Natural killer cell (primary cell): ENCODE measurements around the gene FBXW5. TPM values are rescaled to one million over a fixed set of nuclear protein-coding genes. Genes with fewer than 3 reads are reported as not detected.

Experiments
- ATAC-seq, 3 donors: fragments of 150-1000 bp in 2 of 3; fragments of 200-7000 bp in 1 of 3; cut with Tn5 transposase; 1 replicate in 1 of 3; 2 replicates in 2 of 3; pipeline ENCODE4 v1.10.0; 2021; ENCODE audit warnings: mild to moderate bottlenecking in 2 of 3, moderate library complexity in 2 of 3
- DNase-seq, 2 donors: peaks; one replicate each; pipeline versions ENCODE4 v3.0.0 to v3.0.0-alpha.2; 2013 to 2021; ENCODE audit warnings: mixed read lengths in 1 of 2
- H3K27ac ChIP-seq: one replicate; pipeline ENCODE4 v1.5.1; 2013; ENCODE audit warnings: mild to moderate bottlenecking, low read length
- H3K27me3 ChIP-seq: one replicate; pipeline ENCODE4 v1.6.1; 2013; ENCODE audit warnings: low read length; ENCODE audit not compliant: control insufficient read depth, insufficient read depth
- H3K36me3 ChIP-seq: one replicate; pipeline ENCODE4 v1.6.1; 2013; ENCODE audit warnings: low read length; ENCODE audit not compliant: control insufficient read depth, insufficient read depth
- H3K4me1 ChIP-seq: one replicate; pipeline ENCODE4 v1.6.1; 2013; ENCODE audit warnings: low read length; ENCODE audit not compliant: control insufficient read depth, insufficient read depth
- H3K4me3 ChIP-seq: one replicate; pipeline ENCODE4 v1.5.1; 2013; ENCODE audit warnings: low read length
- H3K9me3 ChIP-seq: one replicate; pipeline ENCODE4 v1.6.1; 2013; ENCODE audit warnings: low read length; ENCODE audit not compliant: control insufficient read depth, insufficient read depth
- H3K27ac Mint-ChIP-seq, 2 donors: one replicate each; pipeline ENCODE4 v1.8.0; 2022; ENCODE audit warnings: mild to moderate bottlenecking in 2 of 2, mixed read lengths in 2 of 2, moderate library complexity in 1 of 2
- H3K27me3 Mint-ChIP-seq, 2 donors: one replicate each; pipeline ENCODE4 v1.8.0; 2022; ENCODE audit warnings: low read depth in 2 of 2, mixed read lengths in 2 of 2
- H3K36me3 Mint-ChIP-seq: one replicate; pipeline ENCODE4 v1.8.0; 2022; ENCODE audit warnings: mixed read lengths
- H3K4me1 Mint-ChIP-seq, 2 donors: one replicate each; pipeline ENCODE4 v1.8.0; 2022; ENCODE audit warnings: mixed read lengths in 2 of 2
- H3K4me3 Mint-ChIP-seq: one replicate; pipeline ENCODE4 v1.8.0; 2022; ENCODE audit warnings: mild to moderate bottlenecking, moderate library complexity, mixed read lengths
- H3K9me3 Mint-ChIP-seq, 2 donors: one replicate each; pipeline ENCODE4 v1.8.0; 2022; ENCODE audit warnings: mixed read lengths in 2 of 2
- WGBS: methylation state at CpG from one replicate; pipeline ENCODE4 v1.1.7; 2013; ENCODE audit warnings: missing lambda C conversion rate; ENCODE audit not compliant: insufficient coverage; 5-methylcytosine and 5-hydroxymethylcytosine counted together
- intact Hi-C: fragments of 100-400 bp; cut with micrococcal nuclease; formaldehyde crosslinking; loops from one replicate; pipeline ENCODE4 v1.14.2; 2022
- total RNA-seq, 4 donors: library from RNA; stranded (reverse); fragments of 120-200 nt in 1 of 4; gene quantifications; one replicate each; pipeline versions ENCODE4 v1.2.3 to v1.2.4, GENCODE V29; 2013 to 2022
- TF ChIP-seq, protein P1 (sequence below): fragments of 200-600 bp; IDR thresholded peaks from one replicate; pipeline ENCODE4 v1.8.0; 2022; ENCODE audit warnings: antibody characterized with exemption

Gene FBXW5
- total RNA-seq, 3 donors from 2014 or later (not counting 1 experiment from before 2014, with no cell fraction given): 117 to 144 (median 136) TPM

DNA sequence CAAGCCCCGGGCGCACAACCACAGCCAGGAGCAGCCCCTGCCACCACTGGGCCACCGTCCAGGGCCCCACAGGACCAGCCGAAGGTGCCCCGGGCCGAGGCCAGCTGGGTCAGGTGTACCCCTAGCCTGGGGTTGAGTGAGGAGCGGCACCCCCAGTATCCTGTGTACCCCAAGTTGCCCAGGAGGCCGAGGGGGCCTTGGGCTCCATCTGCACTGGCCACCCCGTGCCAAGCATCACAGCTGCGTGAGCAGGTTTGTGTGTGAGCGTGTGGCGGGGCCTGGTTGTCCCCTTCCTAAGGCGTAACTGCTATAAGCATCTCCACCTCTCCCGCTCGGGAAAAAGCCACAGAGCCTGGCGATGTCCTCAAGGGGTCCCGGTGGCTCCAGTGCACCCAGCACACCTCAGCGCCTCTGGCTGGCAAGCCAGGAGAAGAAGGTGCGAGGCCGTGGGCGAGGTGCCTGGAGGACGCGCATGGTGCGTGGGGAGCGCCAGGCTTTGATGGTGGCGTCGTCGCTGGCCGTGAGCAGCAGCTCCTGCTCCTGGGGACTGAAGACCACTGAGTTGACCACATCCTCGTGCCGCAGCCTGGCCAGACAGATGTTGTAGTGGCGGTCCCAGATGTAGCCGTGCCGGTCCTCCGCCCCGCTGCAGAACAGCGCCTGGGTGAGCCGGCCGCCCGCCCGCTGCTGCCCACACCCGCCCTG is 3.9 kb downstream of the FBXW5 start:
- no peak for ATAC-seq
- H3K4me1 Mint-ChIP-seq: peaks cover 22 to 25% of the 10 kb centered on the region in 2 donors
- TF ChIP-seq, protein P1, sequence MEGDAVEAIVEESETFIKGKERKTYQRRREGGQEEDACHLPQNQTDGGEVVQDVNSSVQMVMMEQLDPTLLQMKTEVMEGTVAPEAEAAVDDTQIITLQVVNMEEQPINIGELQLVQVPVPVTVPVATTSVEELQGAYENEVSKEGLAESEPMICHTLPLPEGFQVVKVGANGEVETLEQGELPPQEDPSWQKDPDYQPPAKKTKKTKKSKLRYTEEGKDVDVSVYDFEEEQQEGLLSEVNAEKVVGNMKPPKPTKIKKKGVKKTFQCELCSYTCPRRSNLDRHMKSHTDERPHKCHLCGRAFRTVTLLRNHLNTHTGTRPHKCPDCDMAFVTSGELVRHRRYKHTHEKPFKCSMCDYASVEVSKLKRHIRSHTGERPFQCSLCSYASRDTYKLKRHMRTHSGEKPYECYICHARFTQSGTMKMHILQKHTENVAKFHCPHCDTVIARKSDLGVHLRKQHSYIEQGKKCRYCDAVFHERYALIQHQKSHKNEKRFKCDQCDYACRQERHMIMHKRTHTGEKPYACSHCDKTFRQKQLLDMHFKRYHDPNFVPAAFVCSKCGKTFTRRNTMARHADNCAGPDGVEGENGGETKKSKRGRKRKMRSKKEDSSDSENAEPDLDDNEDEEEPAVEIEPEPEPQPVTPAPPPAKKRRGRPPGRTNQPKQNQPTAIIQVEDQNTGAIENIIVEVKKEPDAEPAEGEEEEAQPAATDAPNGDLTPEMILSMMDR: no peak
- H3K9me3 ChIP-seq: no peaks in the 10 kb centered on the region
- WGBS: 95% methylated on average over 42 of the region's 42 CpGs
- H3K36me3 Mint-ChIP-seq: no peaks in the 10 kb centered on the region
- no peaks in the 10 kb centered on the region for H3K27me3 Mint-ChIP-seq
- no peaks in the 10 kb centered on the region for H3K9me3 Mint-ChIP-seq
- no peak overlapping the region for H3K4me3 Mint-ChIP-seq
- no peak overlapping the region for H3K27ac ChIP-seq
- H3K27me3 ChIP-seq: no peaks in the 10 kb centered on the region
- no peak overlapping the region for H3K4me3 ChIP-seq
- peaks cover 39% of the 10 kb centered on the region for H3K36me3 ChIP-seq
- H3K4me1 ChIP-seq: peaks cover 29% of the 10 kb centered on the region
- no peak overlapping the region for H3K27ac Mint-ChIP-seq
- no peak for DNase-seq
- intact Hi-C loops: loop anchor here (5.0 kb wide), 1 partner anchor 53 kb away; the partner anchor contains the start of gene TRAF2

DNA sequence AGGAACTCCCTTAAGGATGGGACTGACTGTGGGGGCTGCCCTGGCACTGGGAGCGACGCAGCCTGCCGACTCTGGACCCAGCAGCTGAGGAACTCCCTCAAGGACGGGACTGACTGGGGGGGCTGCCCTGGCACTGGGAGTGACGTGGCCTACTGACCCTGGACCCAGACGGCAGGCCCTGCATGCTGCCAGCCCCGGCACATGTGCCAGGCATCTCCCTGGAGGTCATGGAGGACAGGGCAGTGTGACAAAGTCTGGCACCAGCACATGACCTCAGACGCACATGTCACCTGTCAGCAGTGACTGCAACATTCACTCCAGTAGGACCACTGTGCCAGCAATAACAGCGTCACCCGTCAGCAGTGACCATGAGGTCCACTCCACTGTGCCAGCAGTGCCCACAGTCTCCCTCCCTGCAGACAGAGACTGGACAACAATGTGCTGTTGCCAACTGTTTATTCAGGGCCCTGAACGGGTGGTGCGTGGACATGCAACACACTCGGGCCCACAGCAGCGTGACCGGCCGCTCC is 4.5 kb downstream of the FBXW5 start:
- ATAC-seq (no peak), DNase-seq (no peak)
- no peak overlapping the region for H3K4me3 Mint-ChIP-seq
- Histone ChIP-seq H3K27me3 (no peaks in the 10 kb centered on the region), H3K9me3 (no peaks in the 10 kb centered on the region), H3K4me1 (peaks cover 22% of the 10 kb centered on the region), H3K27ac (no peak overlapping the region), H3K36me3 (peaks cover 39% of the 10 kb centered on the region), H3K4me3 (no peak overlapping the region)
- peaks cover 21% of the 10 kb centered on the region in 2 donors for H3K4me1 Mint-ChIP-seq
- TF ChIP-seq, protein P1: no peak
- no peaks in the 10 kb centered on the region for H3K36me3 Mint-ChIP-seq
- 89% methylated on average over 16 of the region's 16 CpGs for WGBS
- H3K27ac Mint-ChIP-seq: no peak overlapping the region
- H3K9me3 Mint-ChIP-seq: no peaks in the 10 kb centered on the region
- H3K27me3 Mint-ChIP-seq: no peaks in the 10 kb centered on the region
- intact Hi-C loops: loop anchor here (5.0 kb wide), 1 partner anchor 53 kb away; the partner anchor contains the start of gene TRAF2

DNA sequence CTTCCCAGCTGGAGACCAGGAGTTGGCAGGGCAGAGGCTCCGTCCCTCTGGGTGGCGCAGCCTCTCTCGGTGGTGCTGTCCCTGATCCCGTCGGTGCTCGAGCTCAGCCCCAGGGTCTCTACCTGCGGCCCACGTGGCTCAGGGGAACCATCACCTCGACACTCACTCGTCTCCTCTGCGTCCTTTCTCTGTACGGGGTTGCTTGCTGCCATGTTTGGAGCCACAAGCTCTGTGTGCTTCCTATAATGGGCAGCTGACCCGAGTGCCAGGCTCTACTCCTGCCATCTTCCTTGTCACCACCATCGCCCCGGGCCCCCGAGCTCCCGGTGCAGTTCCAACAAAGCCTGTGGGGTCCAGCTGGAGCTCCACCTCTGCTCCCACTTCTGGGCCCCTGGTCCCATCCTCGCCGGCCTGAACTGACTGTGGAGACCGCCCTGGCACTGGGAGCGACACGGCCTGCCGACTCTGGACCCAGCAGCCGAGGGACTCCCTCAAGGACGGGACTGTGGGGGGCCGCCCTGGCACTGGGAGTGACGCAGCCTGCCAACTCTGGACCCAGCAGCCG is 5.0 kb downstream of the FBXW5 start:
- WGBS: 95% methylated on average over 28 of the region's 28 CpGs
- no peaks in the 10 kb centered on the region for H3K36me3 Mint-ChIP-seq
- TF ChIP-seq, protein P1: no peak
- Histone ChIP-seq H3K27me3 (no peaks in the 10 kb centered on the region), H3K36me3 (peaks cover 39% of the 10 kb centered on the region), H3K4me3 (no peak overlapping the region), H3K4me1 (peaks cover 18% of the 10 kb centered on the region), H3K9me3 (no peaks in the 10 kb centered on the region), H3K27ac (no peak overlapping the region)
- H3K4me3 Mint-ChIP-seq: no peak overlapping the region
- DNase-seq (no peak), ATAC-seq (no peak)
- H3K4me1 Mint-ChIP-seq: peaks cover 16 to 17% of the 10 kb centered on the region in 2 donors
- H3K9me3 Mint-ChIP-seq: no peaks in the 10 kb centered on the region
- no peak overlapping the region for H3K27ac Mint-ChIP-seq
- no peaks in the 10 kb centered on the region for H3K27me3 Mint-ChIP-seq
- intact Hi-C loops: no loop called here
